ENCODE data around the gene NXPE2. TPM values are rescaled to one million over a fixed set of nuclear protein-coding genes. Genes with fewer than 3 reads are reported as not detected.

The NXPE2 gene
- total and polyA plus RNA-seq, 2 of the 8 experiments (the other 6 are each of a cell fraction or from before 2014, with no cell fraction given) = not detected

- WGBS, 2 experiments (ENCODE audit: extremely low coverage in 1 of 2, insufficient coverage in 1 of 2, insufficient read length in 1 of 2, insufficient replicate concordance in 2 of 2, low coverage in 1 of 2, low lambda C conversion rate in 2 of 2, missing lambda C conversion rate in 1 of 2) = 85% methylated on average over 4 of the region's 4 CpGs; no CpG with 5 or more reads in 1 of the 2 experiments
- H3K23me2 ChIP-seq (ENCODE audit: low read depth, low read length) = no peaks in the 10 kb centered on the region
- H4K8ac ChIP-seq (ENCODE audit: extremely low read depth, insufficient read depth, low read length) = no peak overlapping the region
- H4K5ac ChIP-seq (ENCODE audit: insufficient read length, low read depth, low read length) = no peak overlapping the region
- no peaks in the 10 kb centered on the region for H3K79me2 ChIP-seq (ENCODE audit: control insufficient read depth in 1 of 2, insufficient read depth in 2 of 2, low read length in 2 of 2)
- no peak overlapping the region for H3K56ac ChIP-seq (replicated peaks; ENCODE audit: insufficient read length, low read depth, low read length)
- H2BK20ac ChIP-seq (ENCODE audit: low read length) = no peak overlapping the region
- no peak overlapping the region for H3K9ac ChIP-seq (replicated peaks in 1 of 4; ENCODE audit: extremely low read depth in 1 of 4, low read depth in 3 of 4, low read length in 3 of 4)
- H3K23ac ChIP-seq (ENCODE audit: insufficient read length) = no peak overlapping the region
- ChIA-PET POLR2A (ENCODE audit: partially characterized antibody) (no interaction called here), CTCF (ENCODE audit: partially characterized antibody) (interaction anchor here (0.9 to 1.3 kb wide), 2 partner anchors 26 to 470 kb away, joined by 3 read pairs; no protein-coding TSS in a partner anchor)
- no peak overlapping the region for H2AK5ac ChIP-seq (ENCODE audit: low read depth, low read length)
- H3K4ac ChIP-seq (replicated peaks; ENCODE audit: insufficient read length, low read depth, low read length) = no peak overlapping the region
- no peak overlapping the region for H4K91ac ChIP-seq (replicated peaks; ENCODE audit: insufficient read length, low read length)
- H3K79me1 ChIP-seq (ENCODE audit: low read depth, low read length) = no peaks in the 10 kb centered on the region
- no peak overlapping the region for H2BK15ac ChIP-seq (ENCODE audit: low read length)
- H3K27me3 ChIP-seq (replicated peaks in 1 of 4; ENCODE audit: control insufficient read depth in 3 of 4, extremely low read depth in 1 of 4, insufficient read depth in 3 of 4, low read length in 3 of 4) = no peaks in the 10 kb centered on the region
- TF ChIP-seq POLR2AphosphoS5 (IDR thresholded peaks at IDR 0.05; ENCODE audit: low read depth, low read length) (no peak), EZH2 (IDR thresholded peaks at IDR 0.05; ENCODE audit: low read depth, low read length, severe bottlenecking) (no peak), RFX5 (IDR thresholded peaks at IDR 0.05; ENCODE audit: borderline replicate concordance, low read depth, low read length) (no peak), POLR2A (IDR thresholded peaks at IDR 0.05; ENCODE audit: control extremely low read depth in 1 of 2, low read depth in 2 of 2, low read length in 2 of 2) (no peak), CEBPB (IDR thresholded peaks at IDR 0.05; ENCODE audit: low read depth, low read length) (no peak), JUND (IDR thresholded peaks at IDR 0.05; ENCODE audit: low read length) (no peak), EP300 (IDR thresholded peaks at IDR 0.05; ENCODE audit: borderline replicate concordance in 1 of 2, low read depth in 2 of 2, low read length in 2 of 2) (no peak), SIX5 (IDR thresholded peaks at IDR 0.05; ENCODE audit: low read depth, low read length) (no peak), SIRT6 (IDR thresholded peaks at IDR 0.05; ENCODE audit: low read length) (no peak), FOSL1 (IDR thresholded peaks at IDR 0.05; ENCODE audit: insufficient read depth, low read depth, low read length) (no peak), SP1 (IDR thresholded peaks at IDR 0.05; ENCODE audit: low read depth, low read length) (no peak), BACH1 (IDR thresholded peaks at IDR 0.05; ENCODE audit: low read length) (no peak)
- H2BK120ac ChIP-seq (replicated peaks; ENCODE audit: low read depth, low read length) = no peak overlapping the region
- no peaks in the 10 kb centered on the region for H3K9me3 ChIP-seq (ENCODE audit: insufficient read depth in 2 of 2, low read depth in 1 of 2, low read length in 1 of 2)
- H3K36me3 ChIP-seq (ENCODE audit: control insufficient read depth in 2 of 4, insufficient read depth in 4 of 4, low read length in 3 of 4) = no peaks in the 10 kb centered on the region
- H3K4me3 ChIP-seq (ENCODE audit: extremely low read depth in 1 of 4, insufficient read depth in 2 of 4, low read depth in 3 of 4, low read length in 4 of 4) = no peak overlapping the region
- no peak for FAIRE-seq
- no peak for DNase-seq (ENCODE audit: low read depth in 1 of 2, low spot score in 2 of 2)
- no peaks in the 10 kb centered on the region for H3K4me1 ChIP-seq (replicated peaks in 1 of 4; ENCODE audit: control insufficient read depth in 3 of 4, insufficient read depth in 4 of 4, low read length in 3 of 4)
- H3K4me2 ChIP-seq (ENCODE audit: insufficient read depth in 1 of 2, low read depth in 2 of 2, low read length in 2 of 2) = no peak overlapping the region
- no peak overlapping the region for H2BK5ac ChIP-seq (ENCODE audit: low read depth, low read length)
- no peaks in the 10 kb centered on the region for H4K20me1 ChIP-seq (replicated peaks in 1 of 2; ENCODE audit: control insufficient read depth in 1 of 2, insufficient read depth in 2 of 2, low read length in 2 of 2)
- H3K27ac ChIP-seq (ENCODE audit: low read depth, low read length) = no peak overlapping the region
- H3K14ac ChIP-seq (ENCODE audit: insufficient read length) = no peak overlapping the region
- H2AFZ ChIP-seq (ENCODE audit: low read length) = no peak overlapping the region
- H3K18ac ChIP-seq (ENCODE audit: extremely low read depth, low read length) = no peak overlapping the region
- no peak overlapping the region for H2BK12ac ChIP-seq (ENCODE audit: low read depth, low read length)
Measured at GRCh38 chr11:114736806-114737205, 58.5 kb downstream of the NXPE2 start.
